OCI-LY3 (cell line): Measurements from ENCODE around the gene DENND5A.
"Not testable (repeated sequence)": the region's sequence is repeated elsewhere in the genome, so short reads cannot be mapped to it uniquely, and the experiment has no call there.

Experiments used
- CTCF ChIP-seq: fragments of 200-600, 300-600 bp; sonication (generic); IDR thresholded peaks from 2 replicates; pipeline ENCODE4 v1.5.1; 2014; ENCODE audit warnings: antibody characterized with exemption, low read length, low read depth
- EZH2phosphoT487 ChIP-seq: fragments of 200-600 bp; shearing (Covaris generic); IDR thresholded peaks from 2 replicates; pipeline ENCODE4 v1.6.1; 2018; ENCODE audit warnings: antibody characterized with exemption, mixed run types, low read depth

- not testable (repeated sequence) for TF ChIP-seq CTCF, EZH2phosphoT487
Measured at GRCh38 chr11:9097186-9097943, 167.8 kb downstream of the DENND5A start.
